Stimulated activated naive B cell treated with anti-CD40 and anti-IgM and Interleukin-4, amounts not matched to agents 10 μg/mL and 1 μg/mL and 100 μg/mL, for 72 hours (primary cell): ENCODE data around the gene METAP2.
"Not testable (repeated sequence)": the region's sequence is repeated elsewhere in the genome, so short reads cannot be mapped to it uniquely, and the experiment has no call there.

Experiments used
- ATAC-seq, 2 donors: fragments of 150-1000 bp; cut with Tn5 transposase; replicated peaks; 2 replicates each; pipeline ENCODE4 v1.10.0; 2021; ENCODE audit warnings: moderate library complexity in 1 of 2
- DNase-seq: peaks from one replicate; pipeline ENCODE4 v3.0.0; 2021
- H3K27ac Mint-ChIP-seq: one replicate; pipeline ENCODE4 v1.8.0; 2022; ENCODE audit warnings: mild to moderate bottlenecking, mixed read lengths
- H3K27me3 Mint-ChIP-seq, 2 donors: one replicate each; pipeline ENCODE4 v1.8.0; 2022; ENCODE audit warnings: mixed read lengths in 2 of 2
- H3K36me3 Mint-ChIP-seq, 2 donors: one replicate each; pipeline ENCODE4 v1.8.0; 2022; ENCODE audit warnings: mixed read lengths in 2 of 2, mild to moderate bottlenecking in 1 of 2
- H3K4me1 Mint-ChIP-seq, 2 donors: one replicate each; pipeline ENCODE4 v1.8.0; 2022; ENCODE audit warnings: mixed read lengths in 2 of 2, mild to moderate bottlenecking in 1 of 2
- H3K4me3 Mint-ChIP-seq, 2 donors: one replicate each; pipeline ENCODE4 v1.8.0; 2022; ENCODE audit warnings: mild to moderate bottlenecking in 2 of 2, mixed read lengths in 2 of 2, moderate library complexity in 1 of 2
- H3K9me3 Mint-ChIP-seq, 2 donors: one replicate each; pipeline ENCODE4 v1.8.0; 2022; ENCODE audit warnings: mixed read lengths in 2 of 2, mild to moderate bottlenecking in 1 of 2

METAP2 gene

GRCh38 chr12:95453881-95454280 lies 20.1 kb upstream of the METAP2 start:
- H3K27ac Mint-ChIP-seq, H3K4me1 Mint-ChIP-seq, H3K36me3 Mint-ChIP-seq, ATAC-seq, DNase-seq, H3K4me3 Mint-ChIP-seq: not testable (repeated sequence)
- peaks cover 20% of the 10 kb centered on the region in 2 donors for H3K27me3 Mint-ChIP-seq
- peaks cover 10 to 11% of the 10 kb centered on the region in 2 donors for H3K9me3 Mint-ChIP-seq

- H3K4me1 Mint-ChIP-seq, H3K36me3 Mint-ChIP-seq, DNase-seq, H3K4me3 Mint-ChIP-seq, H3K27ac Mint-ChIP-seq, ATAC-seq: not testable (repeated sequence)
- Mint-ChIP-seq H3K27me3 (peaks cover 11 to 18% of the 10 kb centered on the region in 2 donors), H3K9me3 (peaks cover 10 to 11% of the 10 kb centered on the region in 2 donors)
Measured at GRCh38 chr12:95454780-95455215, 19.2 kb upstream of the METAP2 start.

- peaks cover 10 to 11% of the 10 kb centered on the region in 2 donors for H3K9me3 Mint-ChIP-seq
- ATAC-seq, DNase-seq, H3K27me3 Mint-ChIP-seq, H3K4me3 Mint-ChIP-seq, H3K36me3 Mint-ChIP-seq, H3K27ac Mint-ChIP-seq, H3K4me1 Mint-ChIP-seq: not testable (repeated sequence)
Measured at GRCh38 chr12:95457605-95458004, 16.3 kb upstream of the METAP2 start.

GRCh38 chr12:95458761-95459160 lies 15.2 kb upstream of the METAP2 start:
- DNase-seq = no peak
- H3K4me1 Mint-ChIP-seq = no peaks in the 10 kb centered on the region

GRCh38 chr12:95459310-95459709 lies 14.6 kb upstream of the METAP2 start:
- Mint-ChIP-seq H3K36me3 (peaks cover 0 to 6% of the 10 kb centered on the region in 2 donors), H3K27ac (no peak overlapping the region), H3K4me1 (no peaks in the 10 kb centered on the region), H3K27me3 (peaks cover 0 to 5% of the 10 kb centered on the region in 2 donors), H3K4me3 (no peak overlapping the region), H3K9me3 (peaks cover 10 to 11% of the 10 kb centered on the region in 2 donors)
- ATAC-seq = no peak
- no peak for DNase-seq

More at GRCh38 chr12:95458761-95459160, 15.2 kb upstream of the METAP2 start:
- Mint-ChIP-seq H3K27me3 (peaks cover 0 to 5% of the 10 kb centered on the region in 2 donors), H3K36me3 (peaks cover 0 to 6% of the 10 kb centered on the region in 2 donors), H3K27ac (no peak overlapping the region), H3K9me3 (peaks cover 10 to 11% of the 10 kb centered on the region in 2 donors), H3K4me3 (no peak overlapping the region)
- ATAC-seq = no peak

- no peak overlapping the region for H3K4me3 Mint-ChIP-seq
- ATAC-seq (no peak), DNase-seq (no peak)
- peaks cover 0 to 5% of the 10 kb centered on the region in 2 donors for H3K27me3 Mint-ChIP-seq
- H3K36me3 Mint-ChIP-seq = peaks cover 0 to 6% of the 10 kb centered on the region in 2 donors
- peaks cover 10 to 11% of the 10 kb centered on the region in 2 donors for H3K9me3 Mint-ChIP-seq
- no peak overlapping the region for H3K27ac Mint-ChIP-seq
- no peaks in the 10 kb centered on the region for H3K4me1 Mint-ChIP-seq
Measured at GRCh38 chr12:95460105-95460504, 13.8 kb upstream of the METAP2 start.

GRCh38 chr12:95460896-95461295 lies 13.1 kb upstream of the METAP2 start:
- Mint-ChIP-seq H3K4me1 (no peaks in the 10 kb centered on the region), H3K9me3 (peaks cover 8 to 10% of the 10 kb centered on the region in 2 donors), H3K4me3 (no peak overlapping the region), H3K36me3 (peaks cover 0 to 6% of the 10 kb centered on the region in 2 donors), H3K27ac (no peak overlapping the region), H3K27me3 (peaks cover 0 to 5% of the 10 kb centered on the region in 2 donors)
- DNase-seq (no peak), ATAC-seq (no peak)

- H3K27me3 Mint-ChIP-seq = peaks cover 0 to 5% of the 10 kb centered on the region in 2 donors
- no peak overlapping the region for H3K27ac Mint-ChIP-seq
- H3K9me3 Mint-ChIP-seq = peaks cover 5 to 8% of the 10 kb centered on the region in 2 donors
- H3K4me1 Mint-ChIP-seq = no peaks in the 10 kb centered on the region
- no peak overlapping the region for H3K4me3 Mint-ChIP-seq
- peaks cover 0 to 6% of the 10 kb centered on the region in 2 donors for H3K36me3 Mint-ChIP-seq
- DNase-seq = no peak
- no peak for ATAC-seq
Measured at GRCh38 chr12:95462081-95462480, 11.9 kb upstream of the METAP2 start.

GRCh38 chr12:95462551-95462950 lies 11.4 kb upstream of the METAP2 start:
- DNase-seq = no peak
- no peaks in the 10 kb centered on the region for H3K4me1 Mint-ChIP-seq
- peaks cover 0 to 3% of the 10 kb centered on the region in 2 donors for H3K36me3 Mint-ChIP-seq
- H3K27me3 Mint-ChIP-seq = peaks cover 0 to 5% of the 10 kb centered on the region in 2 donors
- ATAC-seq = no peak
- no peak overlapping the region for H3K4me3 Mint-ChIP-seq
- no peak overlapping the region for H3K27ac Mint-ChIP-seq
- peaks cover 4 to 5% of the 10 kb centered on the region in 2 donors for H3K9me3 Mint-ChIP-seq

GRCh38 chr12:95463050-95463449 lies 10.9 kb upstream of the METAP2 start:
- H3K27ac Mint-ChIP-seq = no peak overlapping the region
- no peak overlapping the region for H3K4me3 Mint-ChIP-seq
- H3K4me1 Mint-ChIP-seq = no peaks in the 10 kb centered on the region

GRCh38 chr12:95463776-95464175 lies 10.2 kb upstream of the METAP2 start:
- not testable (repeated sequence) for DNase-seq, H3K27me3 Mint-ChIP-seq, ATAC-seq, H3K4me3 Mint-ChIP-seq, H3K36me3 Mint-ChIP-seq, H3K9me3 Mint-ChIP-seq, H3K27ac Mint-ChIP-seq, H3K4me1 Mint-ChIP-seq

More at GRCh38 chr12:95463050-95463449, 10.9 kb upstream of the METAP2 start:
- ATAC-seq (no peak), DNase-seq (no peak)
- peaks cover 0 to 5% of the 10 kb centered on the region in 2 donors for H3K27me3 Mint-ChIP-seq
- H3K9me3 Mint-ChIP-seq = peaks cover 0 to 1% of the 10 kb centered on the region in 2 donors
- H3K36me3 Mint-ChIP-seq = peaks cover 0 to 3% of the 10 kb centered on the region in 2 donors

- peaks cover 2% of the 10 kb centered on the region in 2 donors for H3K27me3 Mint-ChIP-seq
- H3K36me3 Mint-ChIP-seq = no peaks in the 10 kb centered on the region
- ATAC-seq = no peak
- H3K4me3 Mint-ChIP-seq = no peak overlapping the region
- no peak for DNase-seq
- no peaks in the 10 kb centered on the region for H3K9me3 Mint-ChIP-seq
- no peaks in the 10 kb centered on the region for H3K4me1 Mint-ChIP-seq
- H3K27ac Mint-ChIP-seq = no peak overlapping the region
Measured at GRCh38 chr12:95465275-95465674, 8.7 kb upstream of the METAP2 start.

GRCh38 chr12:95470300-95470699 lies 3.7 kb upstream of the METAP2 start:
- no peak for DNase-seq
- H3K9me3 Mint-ChIP-seq = no peaks in the 10 kb centered on the region
- H3K4me3 Mint-ChIP-seq = no peak overlapping the region
- no peak for ATAC-seq
- H3K36me3 Mint-ChIP-seq = peaks cover 3 to 4% of the 10 kb centered on the region in 2 donors
- H3K27me3 Mint-ChIP-seq = peaks cover 6 to 8% of the 10 kb centered on the region in 2 donors
- H3K27ac Mint-ChIP-seq = no peak overlapping the region
- H3K4me1 Mint-ChIP-seq = peaks cover under 1 to 3% of the 10 kb centered on the region in 2 donors

- ATAC-seq (peak; percentile 37 to 46), DNase-seq (no peak)
- Mint-ChIP-seq H3K27me3 (peaks cover 6 to 8% of the 10 kb centered on the region in 2 donors), H3K4me1 (peaks cover 10 to 23% of the 10 kb centered on the region in 2 donors), H3K36me3 (peaks cover 21 to 22% of the 10 kb centered on the region in 2 donors), H3K9me3 (no peaks in the 10 kb centered on the region), H3K27ac (peak overlapping the region; percentile 100), H3K4me3 (peak overlapping the region; percentile 95 to 100)
Measured at GRCh38 chr12:95473231-95473883, 595 bp upstream of the METAP2 start.

GRCh38 chr12:95474660-95474958 lies 657 bp downstream of the METAP2 start:
- Mint-ChIP-seq H3K36me3 (peaks cover 32 to 33% of the 10 kb centered on the region in 2 donors), H3K4me1 (peaks cover 14 to 35% of the 10 kb centered on the region in 2 donors), H3K4me3 (peak overlapping the region; percentile 95 to 100), H3K27ac (peak overlapping the region; percentile 100), H3K9me3 (no peaks in the 10 kb centered on the region), H3K27me3 (peaks cover 6 to 8% of the 10 kb centered on the region in 2 donors)
- no peak for DNase-seq
- no peak for ATAC-seq
